Neuronal stem cell (in vitro differentiated cells): ENCODE results near the gene PSMA6.

ENCODE experiments used
- DNase-seq: peaks from one replicate; pipeline ENCODE4 v3.0.0-alpha.2; 2013; ENCODE audit warnings: low spot score
- H2AFZ ChIP-seq: one replicate; pipeline ENCODE4 v1.6.1; 2013; ENCODE audit warnings: mild to moderate bottlenecking, low read length, inconsistent platforms
- H2AK5ac ChIP-seq: 2 replicates; pipeline ENCODE4 v1.6.1; 2013; ENCODE audit warnings: low read depth, mild to moderate bottlenecking, inconsistent platforms, low read length, moderate library complexity, mixed read lengths
- H2BK120ac ChIP-seq: 2 replicates; pipeline ENCODE4 v1.6.1; 2013; ENCODE audit warnings: low read depth, mild to moderate bottlenecking, inconsistent platforms, low read length, moderate library complexity, mixed read lengths
- H2BK12ac ChIP-seq: one replicate; pipeline ENCODE4 v1.6.1; 2013; ENCODE audit warnings: low read length, inconsistent platforms
- H2BK15ac ChIP-seq: 2 replicates; pipeline ENCODE4 v1.6.1; 2013; ENCODE audit warnings: mild to moderate bottlenecking, low read length, inconsistent platforms, mixed read lengths
- H2BK5ac ChIP-seq: one replicate; pipeline ENCODE4 v1.6.1; 2013; ENCODE audit warnings: inconsistent platforms, mild to moderate bottlenecking, low read length, moderate library complexity
- H3K14ac ChIP-seq: one replicate; pipeline ENCODE4 v1.6.1; 2013; ENCODE audit warnings: low read length, inconsistent platforms
- H3K18ac ChIP-seq: 2 replicates; pipeline ENCODE4 v1.6.1; 2013; ENCODE audit warnings: low read length, inconsistent platforms
- H3K23ac ChIP-seq: 2 replicates; pipeline ENCODE4 v1.6.1; 2013; ENCODE audit warnings: low read depth, mild to moderate bottlenecking, mixed read lengths, low read length, inconsistent platforms; ENCODE audit not compliant: poor library complexity
- H3K27ac ChIP-seq: replicated peaks from 3 replicates; pipeline ENCODE4 v1.5.1; 2013; ENCODE audit warnings: low read length, inconsistent platforms
- H3K27me3 ChIP-seq, 3 experiments: 2 replicates each; pipeline ENCODE4 v1.6.1; 2013; ENCODE audit warnings: low read length in 3 of 3, mild to moderate bottlenecking in 2 of 3, inconsistent platforms in 1 of 3, low read depth in 1 of 3, mixed read lengths in 1 of 3, moderate library complexity in 1 of 3; ENCODE audit not compliant: control insufficient read depth in 3 of 3, insufficient read depth in 3 of 3
- H3K36me3 ChIP-seq, 2 donors: replicated peaks in 1 of 2; 2 replicates each; pipeline ENCODE4 v1.6.1; 2013; ENCODE audit warnings: low read length in 2 of 2; ENCODE audit not compliant: control insufficient read depth in 2 of 2, insufficient read depth in 2 of 2
- H3K4ac ChIP-seq: 2 replicates; pipeline ENCODE4 v1.6.1; 2013; ENCODE audit warnings: inconsistent platforms, mild to moderate bottlenecking, low read length, moderate library complexity
- H3K4me1 ChIP-seq, 2 donors: 1 replicate in 1 of 2; 2 replicates in 1 of 2; pipeline ENCODE4 v1.6.1; 2013; ENCODE audit warnings: low read length in 2 of 2, low read depth in 1 of 2; ENCODE audit not compliant: control insufficient read depth in 2 of 2, insufficient read depth in 1 of 2
- H3K4me2 ChIP-seq: one replicate; pipeline ENCODE4 v1.6.1; 2013; ENCODE audit warnings: mild to moderate bottlenecking, low read length, inconsistent platforms; ENCODE audit not compliant: insufficient read depth, poor library complexity, severe bottlenecking
- H3K4me3 ChIP-seq, 2 donors: 2 replicates each; pipeline ENCODE4 v1.5.1; 2013; ENCODE audit warnings: low read length in 2 of 2, mild to moderate bottlenecking in 2 of 2, inconsistent platforms in 1 of 2, moderate library complexity in 1 of 2
- H3K79me1 ChIP-seq: one replicate; pipeline ENCODE4 v1.6.1; 2013; ENCODE audit warnings: low read depth, mild to moderate bottlenecking, inconsistent platforms, low read length, moderate library complexity
- H3K9ac ChIP-seq: one replicate; pipeline ENCODE4 v1.6.1; 2013; ENCODE audit warnings: mild to moderate bottlenecking, low read depth, low read length, inconsistent platforms; ENCODE audit not compliant: poor library complexity
- H3K9me3 ChIP-seq, 2 donors: replicated peaks in 1 of 2; 2 replicates each; pipeline versions ENCODE3 to v1.6.1; 2013; ENCODE audit warnings: low read length in 2 of 2, mild to moderate bottlenecking in 2 of 2, inconsistent platforms in 1 of 2, low read depth in 1 of 2, mixed read lengths in 1 of 2, moderate library complexity in 1 of 2; ENCODE audit not compliant: control insufficient read depth in 2 of 2, insufficient read depth in 1 of 2
- H4K8ac ChIP-seq: one replicate; pipeline ENCODE4 v1.6.1; 2013; ENCODE audit warnings: low read depth, mild to moderate bottlenecking, inconsistent platforms, low read length, moderate library complexity
- H4K91ac ChIP-seq: one replicate; pipeline ENCODE4 v1.6.1; 2013; ENCODE audit warnings: low read length, low read depth, mild to moderate bottlenecking, inconsistent platforms; ENCODE audit not compliant: poor library complexity
- WGBS, 2 donors: extraction: QIAGEN DNeasy Blood & Tissue Kit; methylation state at CpG; one replicate each; pipeline ENCODE4 v1.1.7; 2013; ENCODE audit warnings: missing lambda C conversion rate in 2 of 2, mixed read lengths in 1 of 2; ENCODE audit not compliant: insufficient read length in 2 of 2, insufficient replicate concordance in 1 of 2; ENCODE audit errors: extremely low coverage in 2 of 2; 5-methylcytosine and 5-hydroxymethylcytosine counted together

The PSMA6 gene

DNA sequence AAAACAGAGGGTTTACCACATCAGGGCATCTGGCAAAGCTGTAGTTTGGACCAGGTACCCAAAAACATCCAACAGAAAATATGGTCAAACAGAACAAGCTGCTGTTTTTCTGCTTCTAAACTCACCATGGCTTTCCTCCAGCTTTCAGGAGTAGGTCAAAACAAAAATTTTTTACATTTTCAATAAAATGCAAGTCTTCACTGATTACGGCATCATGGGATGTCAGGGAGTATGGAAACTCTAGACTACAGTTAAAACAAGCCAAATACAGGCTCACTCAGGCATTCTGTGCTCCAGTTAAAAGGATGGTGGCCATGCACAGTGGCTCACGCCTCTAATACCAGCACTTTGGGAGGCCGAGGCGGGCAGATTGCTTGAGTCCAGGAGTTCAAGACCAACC, 47.1 kb upstream of the PSMA6 start:
- H3K4ac ChIP-seq, result no peak overlapping the region
- no peak overlapping the region for H4K91ac ChIP-seq
- no peak overlapping the region for H3K23ac ChIP-seq
- H3K27ac ChIP-seq, result no peak overlapping the region
- H3K4me3 ChIP-seq, result no peak overlapping the region
- H2BK120ac ChIP-seq, result no peak overlapping the region
- H3K27me3 ChIP-seq, result no peaks in the 10 kb centered on the region
- DNase-seq, result no peak
- no peak overlapping the region for H2BK15ac ChIP-seq
- no peak overlapping the region for H3K18ac ChIP-seq
- H4K8ac ChIP-seq, result no peak overlapping the region
- no peaks in the 10 kb centered on the region for H3K4me1 ChIP-seq
- no peak overlapping the region for H3K4me2 ChIP-seq
- WGBS, 2 donors, result no CpG with 5 or more reads among the region's 4 CpGs
- H2AFZ ChIP-seq, result no peak overlapping the region
- H2BK5ac ChIP-seq, result no peak overlapping the region
- H2BK12ac ChIP-seq, result no peak overlapping the region
- peaks cover 0 to 5% of the 10 kb centered on the region in 2 donors for H3K36me3 ChIP-seq
- H3K9me3 ChIP-seq, result no peaks in the 10 kb centered on the region
- H3K14ac ChIP-seq, result no peak overlapping the region
- no peaks in the 10 kb centered on the region for H3K79me1 ChIP-seq
- H3K9ac ChIP-seq, result no peak overlapping the region
- no peak overlapping the region for H2AK5ac ChIP-seq

DNA sequence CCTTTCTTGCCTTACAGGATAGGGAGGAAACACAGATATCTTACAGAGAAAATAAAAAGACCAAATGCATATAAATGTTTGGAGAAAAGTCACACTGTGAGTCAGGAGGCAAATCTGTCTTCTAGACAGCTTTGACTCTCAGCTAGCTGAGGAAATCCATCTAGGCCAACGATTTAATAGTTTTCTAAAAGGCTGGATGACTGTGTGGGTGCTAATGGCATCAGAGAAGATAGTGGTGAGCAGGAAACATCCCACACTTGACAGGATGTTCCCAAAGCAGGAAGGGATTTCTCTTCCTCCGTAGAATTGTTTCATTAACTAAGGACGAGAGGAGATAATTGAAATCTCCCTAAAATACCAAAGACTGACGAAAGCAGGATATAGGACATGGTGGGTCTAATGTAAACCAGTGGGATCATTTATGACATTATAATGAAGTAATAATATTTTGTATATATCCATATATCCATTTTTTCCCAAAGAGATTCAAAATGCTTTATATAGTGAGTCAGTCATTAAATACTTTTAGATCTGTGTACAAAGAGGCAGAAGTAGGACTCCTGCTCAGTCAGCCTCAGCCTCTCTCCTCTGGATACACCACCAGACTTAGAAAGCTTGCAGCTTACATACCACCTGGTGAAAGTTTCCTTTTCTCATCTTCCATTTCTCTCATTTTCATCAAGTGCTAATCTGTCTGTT, 44.3 kb upstream of the PSMA6 start:
- Histone ChIP-seq H3K27me3 (no peaks in the 10 kb centered on the region), H4K91ac (no peak overlapping the region), H3K27ac (no peak overlapping the region), H2BK12ac (no peak overlapping the region), H3K4ac (no peak overlapping the region), H3K4me2 (no peak overlapping the region), H3K23ac (no peak overlapping the region), H3K4me1 (no peaks in the 10 kb centered on the region), H2BK5ac (no peak overlapping the region), H4K8ac (no peak overlapping the region), H3K14ac (no peak overlapping the region), H3K9me3 (peaks cover 0 to 2% of the 10 kb centered on the region in 2 donors), H3K79me1 (no peaks in the 10 kb centered on the region), H3K9ac (no peak overlapping the region), H3K18ac (no peak overlapping the region), H2BK120ac (no peak overlapping the region), H2BK15ac (no peak overlapping the region), H2AK5ac (no peak overlapping the region), H2AFZ (no peak overlapping the region), H3K36me3 (peaks cover 2 to 5% of the 10 kb centered on the region in 2 donors), H3K4me3 (no peak overlapping the region)
- no peak for DNase-seq
- no CpG with 5 or more reads among the region's 4 CpGs for WGBS, 2 donors

- Histone ChIP-seq H3K9me3 (peaks cover 0 to 2% of the 10 kb centered on the region in 2 donors), H3K9ac (no peak overlapping the region), H3K23ac (no peak overlapping the region), H2BK5ac (no peak overlapping the region), H3K27ac (no peak overlapping the region), H3K4me2 (no peak overlapping the region), H3K79me1 (no peaks in the 10 kb centered on the region), H2BK12ac (no peak overlapping the region), H3K18ac (no peak overlapping the region), H2BK15ac (no peak overlapping the region), H3K36me3 (peaks cover 2 to 5% of the 10 kb centered on the region in 2 donors), H2BK120ac (no peak overlapping the region), H2AK5ac (no peak overlapping the region), H2AFZ (no peak overlapping the region), H3K27me3 (no peaks in the 10 kb centered on the region), H3K4me1 (no peaks in the 10 kb centered on the region), H3K14ac (no peak overlapping the region), H3K4ac (no peak overlapping the region), H3K4me3 (no peak overlapping the region), H4K8ac (no peak overlapping the region), H4K91ac (no peak overlapping the region)
- DNase-seq, result no peak
Measured at GRCh38 chr14:35248476-35248788, 43.8 kb upstream of the PSMA6 start.

GRCh38 chr14:35250319-35250718, 41.9 kb upstream of the PSMA6 start:
- Histone ChIP-seq H3K18ac (no peak overlapping the region), H3K79me1 (no peaks in the 10 kb centered on the region), H3K4me3 (no peak overlapping the region), H3K27ac (no peak overlapping the region), H2BK12ac (no peak overlapping the region), H2AK5ac (no peak overlapping the region), H3K36me3 (peaks cover 2 to 5% of the 10 kb centered on the region in 2 donors), H2AFZ (no peak overlapping the region), H3K23ac (no peak overlapping the region), H4K8ac (no peak overlapping the region), H3K4me2 (no peak overlapping the region), H3K4me1 (no peaks in the 10 kb centered on the region), H2BK15ac (no peak overlapping the region), H3K27me3 (no peaks in the 10 kb centered on the region), H2BK120ac (no peak overlapping the region), H3K14ac (no peak overlapping the region), H2BK5ac (no peak overlapping the region), H3K9ac (no peak overlapping the region), H4K91ac (no peak overlapping the region), H3K9me3 (peaks cover 0 to 2% of the 10 kb centered on the region in 2 donors), H3K4ac (no peak overlapping the region)
- DNase-seq, result no peak
- WGBS, 2 donors, result no CpG with 5 or more reads among the region's 4 CpGs
